Measurements from ENCODE around the gene UNC45A. TPM values are rescaled to one million over a fixed set of nuclear protein-coding genes. Genes with fewer than 3 reads are reported as not detected.
"Not testable (repeated sequence)": the region's sequence is repeated elsewhere in the genome, so short reads cannot be mapped to it uniquely, and the experiment has no call there.

UNC45A gene
- total RNA-seq, 2 experiments from 2014 or later = 46.1 to 68.0 TPM

DNA sequence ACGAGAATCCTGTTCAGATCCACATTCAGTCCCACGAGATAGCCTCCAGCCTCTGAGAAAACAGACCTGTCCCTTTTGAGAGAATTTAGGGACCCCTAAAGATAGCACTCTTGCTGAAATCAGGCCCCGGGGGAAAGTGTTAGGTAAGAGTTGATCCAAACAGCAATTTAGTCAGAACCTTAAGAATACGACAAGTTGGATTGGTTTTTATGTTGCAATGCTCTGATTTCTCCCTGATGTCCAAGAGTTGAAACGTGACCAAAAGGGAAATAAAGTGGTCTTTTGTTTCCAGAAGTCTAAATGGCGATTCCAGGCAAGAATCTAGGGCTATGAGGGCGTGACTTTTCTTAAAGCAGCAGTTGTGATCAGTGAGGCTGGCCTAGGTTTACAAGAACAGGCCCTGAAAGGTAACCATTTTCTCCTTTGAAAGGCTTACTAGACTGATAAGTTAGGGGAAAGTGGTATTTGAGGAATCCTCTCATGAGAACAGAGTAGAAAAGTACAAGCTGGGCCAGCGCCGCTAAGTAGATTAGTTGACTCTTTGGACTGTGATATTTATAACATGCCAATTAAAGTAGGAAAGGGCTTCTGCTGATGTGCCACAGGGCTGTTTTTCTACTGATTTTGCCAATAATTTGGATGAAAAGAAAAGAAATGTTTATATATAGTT lies 27.1 kb upstream of the UNC45A start:
- peaks cover 12% of the 10 kb centered on the region for H3K4me1 ChIP-seq (ENCODE audit: insufficient read depth, low read length, poor library complexity, severe bottlenecking)
- no peaks in the 10 kb centered on the region for H3K9me2 ChIP-seq (ENCODE audit: insufficient read depth, low read length)
- H3K27ac ChIP-seq (ENCODE audit: low read depth, low read length, poor library complexity, severe bottlenecking) = no peak overlapping the region
- H3K79me2 ChIP-seq (ENCODE audit: insufficient read depth, low read depth, low read length) = no peaks in the 10 kb centered on the region
- intact Hi-C loops (cut with micrococcal nuclease; ENCODE audit: unreplicated experiment) = no loop called here
- H2AFZ ChIP-seq (ENCODE audit: low read length) = no peak overlapping the region
- no TSS peak for BruUV-seq (replicated peaks)
- POLR2A ChIA-PET = no interaction called here
- H3K9me3 ChIP-seq (ENCODE audit: low read length) = no peaks in the 10 kb centered on the region
- no peak for DNase-seq (ENCODE audit: low spot score)
- no peaks in the 10 kb centered on the region for H4K20me1 ChIP-seq (ENCODE audit: insufficient read depth, low read length)
- CTCF ChIA-PET (ENCODE audit: unreplicated experiment) = no interaction called here
- H3K4me2 ChIP-seq (ENCODE audit: low read length) = no peak overlapping the region
- no peaks in the 10 kb centered on the region for H3K36me3 ChIP-seq (ENCODE audit: insufficient read depth, low read length)
- H3K4me3 ChIP-seq (ENCODE audit: low read depth, low read length, poor library complexity, severe bottlenecking) = no peak overlapping the region
- TF ChIP-seq, protein P1, sequence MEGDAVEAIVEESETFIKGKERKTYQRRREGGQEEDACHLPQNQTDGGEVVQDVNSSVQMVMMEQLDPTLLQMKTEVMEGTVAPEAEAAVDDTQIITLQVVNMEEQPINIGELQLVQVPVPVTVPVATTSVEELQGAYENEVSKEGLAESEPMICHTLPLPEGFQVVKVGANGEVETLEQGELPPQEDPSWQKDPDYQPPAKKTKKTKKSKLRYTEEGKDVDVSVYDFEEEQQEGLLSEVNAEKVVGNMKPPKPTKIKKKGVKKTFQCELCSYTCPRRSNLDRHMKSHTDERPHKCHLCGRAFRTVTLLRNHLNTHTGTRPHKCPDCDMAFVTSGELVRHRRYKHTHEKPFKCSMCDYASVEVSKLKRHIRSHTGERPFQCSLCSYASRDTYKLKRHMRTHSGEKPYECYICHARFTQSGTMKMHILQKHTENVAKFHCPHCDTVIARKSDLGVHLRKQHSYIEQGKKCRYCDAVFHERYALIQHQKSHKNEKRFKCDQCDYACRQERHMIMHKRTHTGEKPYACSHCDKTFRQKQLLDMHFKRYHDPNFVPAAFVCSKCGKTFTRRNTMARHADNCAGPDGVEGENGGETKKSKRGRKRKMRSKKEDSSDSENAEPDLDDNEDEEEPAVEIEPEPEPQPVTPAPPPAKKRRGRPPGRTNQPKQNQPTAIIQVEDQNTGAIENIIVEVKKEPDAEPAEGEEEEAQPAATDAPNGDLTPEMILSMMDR (conservative IDR thresholded peaks at IDR 0.05; ENCODE audit: low read length) = no peak
- no peak for TF ChIP-seq EZH2phosphoT487 (IDR thresholded peaks at IDR 0.05; ENCODE audit: borderline replicate concordance, low read depth, low read length)

- H3K9me2 ChIP-seq (ENCODE audit: insufficient read depth, low read length); DNase-seq (ENCODE audit: low spot score); H3K79me2 ChIP-seq (ENCODE audit: insufficient read depth, low read depth, low read length); H3K27ac ChIP-seq (ENCODE audit: low read depth, low read length, poor library complexity, severe bottlenecking); H4K20me1 ChIP-seq (ENCODE audit: insufficient read depth, low read length); H2AFZ ChIP-seq (ENCODE audit: low read length); H3K36me3 ChIP-seq (ENCODE audit: insufficient read depth, low read length); H3K9me3 ChIP-seq (ENCODE audit: low read length); H3K4me2 ChIP-seq (ENCODE audit: low read length); intact Hi-C loops (cut with micrococcal nuclease; ENCODE audit: unreplicated experiment); H3K4me3 ChIP-seq (ENCODE audit: low read depth, low read length, poor library complexity, severe bottlenecking); H3K4me1 ChIP-seq (ENCODE audit: insufficient read depth, low read length, poor library complexity, severe bottlenecking); BruUV-seq (replicated peaks); CTCF ChIA-PET (ENCODE audit: unreplicated experiment): not testable (repeated sequence)
- POLR2A ChIA-PET = interaction anchor here (0.7 kb wide), 2 partner anchors 26 to 70 kb away, joined by 3 to 9 read pairs; partner anchors contain the start of gene UNC45A
Observed at GRCh38 chr15:90909449-90909848, 25.6 kb upstream of the UNC45A start.

- H3K27ac ChIP-seq (ENCODE audit: low read depth, low read length, poor library complexity, severe bottlenecking) = no peak overlapping the region
- H3K4me3 ChIP-seq (ENCODE audit: low read depth, low read length, poor library complexity, severe bottlenecking) = no peak overlapping the region
- CTCF ChIA-PET (ENCODE audit: unreplicated experiment) = no interaction called here
- H3K9me2 ChIP-seq (ENCODE audit: insufficient read depth, low read length) = no peaks in the 10 kb centered on the region
- no peak overlapping the region for H3K4me2 ChIP-seq (ENCODE audit: low read length)
- no peaks in the 10 kb centered on the region for H4K20me1 ChIP-seq (ENCODE audit: insufficient read depth, low read length)
- H3K9me3 ChIP-seq (ENCODE audit: low read length) = no peaks in the 10 kb centered on the region
- H2AFZ ChIP-seq (ENCODE audit: low read length) = no peak overlapping the region
- H3K36me3 ChIP-seq (ENCODE audit: insufficient read depth, low read length) = no peaks in the 10 kb centered on the region
- peaks cover 5% of the 10 kb centered on the region for H3K4me1 ChIP-seq (ENCODE audit: insufficient read depth, low read length, poor library complexity, severe bottlenecking)
- POLR2A ChIA-PET = interaction anchor here (0.7 kb wide), 2 partner anchors 25 to 69 kb away, joined by 3 to 9 read pairs; partner anchors contain the start of gene UNC45A
- no TSS peak for BruUV-seq (replicated peaks)
- H3K79me2 ChIP-seq (ENCODE audit: insufficient read depth, low read depth, low read length) = no peaks in the 10 kb centered on the region
- TF ChIP-seq, protein P1 (conservative IDR thresholded peaks at IDR 0.05; ENCODE audit: low read length) = no peak
- no peak for TF ChIP-seq EZH2phosphoT487 (IDR thresholded peaks at IDR 0.05; ENCODE audit: borderline replicate concordance, low read depth, low read length)
- no peak for DNase-seq (ENCODE audit: low spot score)
- intact Hi-C loops (cut with micrococcal nuclease; ENCODE audit: unreplicated experiment) = no loop called here
Observed at GRCh38 chr15:90909976-90910375, 25.1 kb upstream of the UNC45A start.
